HG02852 (cell line): ENCODE data around the gene UGT1A1.
"Not testable (repeated sequence)": the region's sequence is repeated elsewhere in the genome, so short reads cannot be mapped to it uniquely, and the experiment has no call there.

Experiments used
- ATAC-seq: cut with Tn5 transposase; IDR thresholded peaks from one replicate; pipeline ENCODE4 v1.9.1; 2021; ENCODE audit warnings: mild to moderate bottlenecking, moderate library complexity; ENCODE audit not compliant: unreplicated experiment

Gene UGT1A1

DNA sequence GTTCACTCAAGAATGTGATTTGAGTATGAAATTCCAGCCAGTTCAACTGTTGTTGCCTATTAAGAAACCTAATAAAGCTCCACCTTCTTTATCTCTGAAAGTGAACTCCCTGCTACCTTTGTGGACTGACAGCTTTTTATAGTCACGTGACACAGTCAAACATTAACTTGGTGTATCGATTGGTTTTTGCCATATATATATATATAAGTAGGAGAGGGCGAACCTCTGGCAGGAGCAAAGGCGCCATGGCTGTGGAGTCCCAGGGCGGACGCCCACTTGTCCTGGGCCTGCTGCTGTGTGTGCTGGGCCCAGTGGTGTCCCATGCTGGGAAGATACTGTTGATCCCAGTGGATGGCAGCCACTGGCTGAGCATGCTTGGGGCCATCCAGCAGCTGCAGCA is at the start of gene UGT1A1:
Gene UGT1A1 (plus strand): TSS at position 228 of the 400 bp plus-strand sequence. CDS start 18 bp downstream, at position 246.
- no peak for ATAC-seq

DNA sequence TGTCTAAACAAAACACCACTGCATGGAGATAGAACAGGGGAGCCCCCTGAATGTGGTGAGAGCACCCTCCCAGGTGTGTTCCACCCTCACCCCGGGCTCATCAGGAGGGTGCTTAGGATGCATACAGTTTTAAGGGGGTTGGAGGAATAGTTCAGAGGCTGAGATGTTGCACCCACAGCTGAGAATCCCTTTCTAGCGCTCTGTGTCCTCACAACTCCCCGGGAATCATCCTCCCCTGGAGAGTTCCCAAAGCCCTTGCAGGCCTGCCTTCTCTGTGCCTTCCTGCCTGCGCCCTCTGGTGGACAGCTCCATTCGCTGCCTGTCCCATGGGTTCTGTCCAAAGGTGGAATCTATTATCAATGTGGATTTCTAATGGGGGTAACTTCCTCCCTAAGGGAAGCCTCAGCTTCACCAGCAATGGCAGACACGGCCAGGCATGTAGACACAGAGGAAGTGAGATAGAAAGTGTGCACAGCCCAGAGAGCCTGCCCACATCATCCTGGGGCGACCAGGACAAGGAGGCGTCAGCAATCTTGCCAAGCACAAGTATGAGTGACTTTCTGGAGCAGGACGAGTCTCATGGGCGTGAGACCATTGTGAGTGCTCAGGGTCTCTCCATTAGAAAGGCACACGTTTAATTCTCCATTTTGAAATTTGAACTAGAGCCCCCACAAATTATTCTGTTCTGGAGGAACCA is 48.6 kb upstream of the UGT1A1 start:
- ATAC-seq = no peak

DNA sequence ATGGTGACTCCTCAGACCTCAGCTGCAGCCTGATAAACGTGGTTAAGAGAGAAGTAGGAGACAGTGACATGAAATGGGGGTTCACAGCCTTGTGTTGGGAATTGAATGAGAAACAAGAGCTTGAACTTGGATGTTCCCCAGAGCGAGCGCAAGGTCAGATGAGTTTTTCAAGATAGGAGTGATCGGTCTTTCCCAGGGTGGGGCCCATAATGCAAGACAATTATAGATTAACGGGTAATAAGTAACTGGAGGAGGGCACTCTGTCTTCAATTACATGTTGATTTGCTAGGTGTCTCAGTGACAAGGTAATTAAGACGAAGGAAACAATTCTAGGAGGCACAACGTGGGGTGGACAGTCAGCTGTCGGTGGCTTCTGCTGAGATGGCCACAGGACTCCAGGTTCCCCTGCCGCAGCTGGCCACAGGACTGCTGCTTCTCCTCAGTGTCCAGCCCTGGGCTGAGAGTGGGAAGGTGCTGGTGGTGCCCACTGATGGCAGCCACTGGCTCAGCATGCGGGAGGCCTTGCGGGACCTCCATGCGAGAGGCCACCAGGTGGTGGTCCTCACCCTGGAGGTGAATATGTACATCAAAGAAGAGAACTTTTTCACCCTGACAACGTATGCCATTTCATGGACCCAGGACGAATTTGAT is 47.3 kb upstream of the UGT1A1 start, which contains the start of gene UGT1A5:
Gene UGT1A5 (plus strand): TSS at position 297 of the 651 bp plus-strand sequence. CDS start 85 bp downstream, at position 382.
- ATAC-seq = no peak

DNA sequence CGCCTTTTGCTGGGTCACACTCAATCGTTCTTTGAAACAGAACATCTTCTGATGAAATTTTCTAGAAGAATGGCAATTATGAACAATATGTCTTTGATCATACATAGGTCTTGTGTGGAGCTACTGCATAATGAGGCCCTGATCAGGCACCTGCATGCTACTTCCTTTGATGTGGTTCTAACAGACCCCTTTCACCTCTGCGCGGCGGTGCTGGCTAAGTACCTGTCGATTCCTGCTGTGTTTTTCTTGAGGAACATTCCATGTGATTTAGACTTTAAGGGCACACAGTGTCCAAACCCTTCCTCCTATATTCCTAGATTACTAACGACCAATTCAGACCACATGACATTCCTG is 46.8 kb upstream of the UGT1A1 start:
- ATAC-seq = no peak

DNA sequence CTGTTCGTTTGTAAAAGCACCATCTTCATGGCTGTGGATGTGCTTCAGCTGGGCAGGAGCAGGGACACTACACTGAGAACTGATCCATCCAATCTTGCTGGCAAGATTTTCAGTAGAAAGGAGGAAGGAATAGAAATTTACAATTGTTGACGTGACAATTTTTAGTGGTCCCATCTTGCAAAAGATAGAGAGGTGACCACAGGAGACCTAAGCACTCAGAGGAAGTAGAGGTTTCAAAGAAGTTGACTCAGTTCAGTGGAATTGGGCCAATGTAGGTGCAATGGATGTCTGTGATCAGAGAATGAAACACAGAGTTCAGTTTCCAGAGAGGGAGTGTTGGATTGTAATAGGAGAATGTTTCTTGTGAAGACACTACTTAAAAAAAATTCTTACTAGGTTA is 45.9 kb upstream of the UGT1A1 start:
- ATAC-seq = no peak

DNA sequence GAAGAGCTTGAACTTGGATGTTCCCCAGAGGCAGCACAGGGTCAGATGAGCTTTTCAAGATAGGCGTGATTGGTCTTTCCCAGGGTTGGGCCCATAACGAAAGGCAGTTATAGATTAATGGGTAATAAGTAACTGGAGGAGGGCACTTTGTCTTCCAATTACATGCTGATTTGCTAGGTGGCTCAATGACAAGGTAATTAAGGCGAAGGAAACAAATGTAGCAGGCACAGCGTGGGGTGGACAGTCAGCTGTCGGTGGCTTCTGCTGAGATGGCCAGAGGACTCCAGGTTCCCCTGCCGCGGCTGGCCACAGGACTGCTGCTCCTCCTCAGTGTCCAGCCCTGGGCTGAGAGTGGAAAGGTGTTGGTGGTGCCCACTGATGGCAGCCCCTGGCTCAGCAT is 41.5 kb upstream of the UGT1A1 start, which contains the start of gene UGT1A4:
Gene UGT1A4 (plus strand): TSS at position 185 of the 400 bp plus-strand sequence. CDS start 85 bp downstream, at position 270.
- no peak for ATAC-seq

DNA sequence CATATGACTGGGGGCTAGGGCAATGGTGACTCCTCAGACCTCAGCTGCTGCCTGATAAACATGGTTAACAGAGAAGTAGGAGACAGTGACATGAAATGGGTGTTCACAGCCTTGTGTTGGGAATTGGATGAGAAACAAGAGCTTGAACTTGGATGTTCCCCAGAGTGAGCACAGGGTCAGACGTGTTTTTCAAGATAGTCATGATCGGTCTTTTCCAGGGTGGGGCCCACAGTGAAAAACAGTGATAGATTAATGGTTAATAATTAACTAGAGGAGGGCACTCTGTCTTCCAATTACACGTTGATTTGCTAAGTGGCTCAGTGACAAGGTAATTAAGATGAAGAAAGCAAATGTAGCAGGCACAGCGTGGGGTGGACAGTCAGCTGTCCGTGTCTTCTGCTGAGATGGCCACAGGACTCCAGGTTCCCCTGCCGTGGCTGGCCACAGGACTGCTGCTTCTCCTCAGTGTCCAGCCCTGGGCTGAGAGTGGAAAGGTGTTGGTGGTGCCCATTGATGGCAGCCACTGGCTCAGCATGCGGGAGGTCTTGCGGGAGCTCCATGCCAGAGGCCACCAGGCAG is 31.3 kb upstream of the UGT1A1 start, which contains the start of gene UGT1A3:
Gene UGT1A3 (plus strand): TSS at position 320 of the 579 bp plus-strand sequence. CDS start 85 bp downstream, at position 405.
- ATAC-seq = no peak

DNA sequence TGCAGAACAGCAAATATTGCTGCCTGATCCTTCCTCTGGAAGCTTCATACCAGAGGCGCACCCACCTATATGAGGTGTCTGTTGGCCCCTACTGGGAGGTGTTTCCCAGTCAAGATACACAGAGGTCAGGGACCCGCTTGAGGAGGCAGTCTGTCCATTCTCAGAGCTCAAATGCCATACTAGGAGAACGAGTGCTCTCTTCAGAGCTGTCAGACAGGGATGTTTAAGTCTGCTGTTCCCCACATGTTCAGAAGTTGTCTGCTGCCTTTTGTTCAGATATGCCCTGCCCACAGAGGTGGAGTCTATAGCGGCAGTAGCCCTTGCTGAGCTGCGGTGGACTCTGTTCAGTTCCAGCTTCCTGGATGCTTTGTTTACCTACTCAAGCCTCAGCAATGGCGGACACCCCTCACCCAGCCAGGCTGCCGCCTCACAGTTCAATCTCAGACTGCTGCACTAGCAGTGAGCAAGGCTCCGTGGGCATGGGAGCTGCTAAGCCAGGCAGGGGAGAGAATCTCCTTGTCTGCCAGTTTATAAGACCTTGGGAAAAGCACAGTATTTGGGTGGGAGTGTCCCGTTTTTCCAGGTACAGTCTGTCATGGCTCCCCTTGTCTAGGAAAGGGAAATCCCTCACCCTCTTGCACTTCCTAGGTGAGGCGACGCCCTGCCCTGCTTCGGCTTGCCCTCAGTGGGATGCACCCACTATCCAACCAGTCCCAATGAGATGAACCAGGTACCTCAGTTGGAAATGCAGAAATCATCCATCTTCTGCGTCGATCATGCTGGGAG is 23.0 kb upstream of the UGT1A1 start:
- not testable (repeated sequence) for ATAC-seq

DNA sequence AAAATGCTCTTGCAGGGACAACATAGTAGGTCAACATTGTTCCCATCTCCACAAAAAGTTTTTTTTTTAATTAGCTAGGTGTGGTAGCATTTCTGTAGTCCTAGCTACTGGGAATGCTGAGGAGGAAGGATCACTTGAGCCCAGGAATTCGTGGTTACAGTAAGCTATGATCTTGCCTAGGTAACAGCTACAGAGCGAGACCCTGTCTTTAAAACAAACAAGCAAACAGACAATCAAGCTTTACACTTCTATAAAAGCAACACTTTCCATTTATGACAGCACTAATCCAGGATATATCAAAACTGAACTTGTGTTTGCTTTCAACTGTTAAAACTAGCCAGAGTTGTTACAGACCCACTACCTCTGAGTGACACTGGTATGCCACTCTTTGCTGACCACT is 19.2 kb upstream of the UGT1A1 start:
- no peak for ATAC-seq

DNA sequence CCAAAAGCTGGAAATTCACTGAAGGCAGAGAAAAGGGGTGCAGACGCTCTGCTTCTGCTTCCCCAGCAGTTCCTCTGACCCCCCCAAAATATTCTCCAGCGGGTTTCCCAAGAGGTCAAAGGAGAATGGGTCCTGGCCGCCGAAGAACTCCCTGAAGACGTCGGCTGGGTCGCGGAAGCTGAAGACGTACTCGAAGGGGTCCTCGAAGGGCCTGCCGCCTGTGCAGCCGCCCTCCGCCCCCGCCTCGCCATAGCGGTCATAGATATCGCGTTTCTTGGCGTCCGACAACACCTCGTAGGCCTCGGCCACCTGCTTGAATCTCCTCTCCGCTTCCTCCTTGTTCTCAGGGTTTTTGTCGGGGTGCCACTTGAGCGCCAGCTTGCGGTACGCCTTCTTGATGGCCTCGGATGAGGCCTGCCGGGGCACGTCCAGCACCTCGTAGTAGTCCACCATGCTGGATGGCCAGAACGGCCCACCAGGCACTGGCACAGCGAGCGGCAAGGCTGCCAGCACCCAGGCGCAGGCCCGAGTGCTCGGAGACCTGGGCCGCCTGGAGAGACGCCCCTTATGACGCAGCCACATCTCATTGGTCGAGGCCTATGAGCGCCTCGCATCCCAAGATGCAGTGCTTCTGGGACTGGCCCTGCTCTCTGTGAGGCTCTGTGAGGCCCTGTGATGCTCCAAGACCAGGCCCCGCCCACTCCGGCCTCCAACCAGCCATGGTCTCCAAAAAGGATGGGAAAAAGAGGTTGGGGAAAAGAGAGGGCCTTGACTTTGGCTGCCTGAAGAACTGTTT is 16.4 kb upstream of the UGT1A1 start:
- ATAC-seq = no peak

DNA sequence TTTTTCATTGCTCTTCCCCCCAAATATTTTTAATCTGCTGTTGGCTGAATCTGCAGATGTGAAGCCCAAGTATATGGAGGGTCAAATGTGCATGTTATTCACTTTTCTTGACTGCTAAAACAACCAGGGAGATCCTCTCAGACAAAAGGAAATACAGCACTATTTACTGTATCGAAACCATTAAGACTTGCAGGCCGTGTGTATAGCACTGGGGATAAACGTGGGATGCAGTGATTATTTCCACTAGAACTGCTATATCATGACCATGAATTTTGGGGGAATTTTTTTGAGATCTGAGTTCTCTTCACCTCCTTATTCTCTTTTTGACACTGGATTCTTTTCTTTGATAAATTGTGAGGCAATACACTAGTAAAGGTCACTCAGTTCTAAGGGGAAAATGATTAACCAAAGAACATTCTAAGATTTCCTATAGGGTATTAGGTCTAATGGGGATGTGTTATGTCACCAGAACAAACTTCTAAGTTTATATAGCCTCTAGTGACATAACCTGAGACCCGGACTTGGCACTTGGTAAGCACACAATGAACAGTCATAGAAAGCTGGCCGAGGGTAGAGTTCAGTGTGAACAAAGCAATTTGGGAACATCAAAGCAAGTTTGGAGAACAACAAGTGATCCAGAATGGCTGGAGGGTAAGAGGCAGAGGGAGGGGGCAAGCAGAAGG is 14.9 kb upstream of the UGT1A1 start:
- ATAC-seq = no peak

DNA sequence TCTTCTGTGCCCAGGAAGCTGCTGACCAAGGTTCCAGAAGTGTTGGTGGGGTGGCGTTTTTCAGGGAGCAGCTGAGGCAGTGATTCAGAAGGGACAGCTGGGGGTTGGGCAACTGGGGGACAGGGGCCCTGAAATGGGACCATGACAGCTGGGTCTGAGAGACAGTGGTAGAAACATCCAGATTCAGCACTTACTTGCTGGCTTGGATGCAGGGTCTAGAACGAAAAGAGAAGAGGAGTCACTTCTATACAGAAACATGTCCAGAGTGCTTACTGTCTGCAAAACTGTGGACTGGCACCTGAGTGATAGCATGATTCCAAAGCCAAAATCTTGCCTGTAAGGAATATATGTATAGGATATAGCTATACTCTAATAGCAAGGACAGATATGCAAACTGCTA is 14.2 kb upstream of the UGT1A1 start:
- ATAC-seq = not testable (repeated sequence)

DNA sequence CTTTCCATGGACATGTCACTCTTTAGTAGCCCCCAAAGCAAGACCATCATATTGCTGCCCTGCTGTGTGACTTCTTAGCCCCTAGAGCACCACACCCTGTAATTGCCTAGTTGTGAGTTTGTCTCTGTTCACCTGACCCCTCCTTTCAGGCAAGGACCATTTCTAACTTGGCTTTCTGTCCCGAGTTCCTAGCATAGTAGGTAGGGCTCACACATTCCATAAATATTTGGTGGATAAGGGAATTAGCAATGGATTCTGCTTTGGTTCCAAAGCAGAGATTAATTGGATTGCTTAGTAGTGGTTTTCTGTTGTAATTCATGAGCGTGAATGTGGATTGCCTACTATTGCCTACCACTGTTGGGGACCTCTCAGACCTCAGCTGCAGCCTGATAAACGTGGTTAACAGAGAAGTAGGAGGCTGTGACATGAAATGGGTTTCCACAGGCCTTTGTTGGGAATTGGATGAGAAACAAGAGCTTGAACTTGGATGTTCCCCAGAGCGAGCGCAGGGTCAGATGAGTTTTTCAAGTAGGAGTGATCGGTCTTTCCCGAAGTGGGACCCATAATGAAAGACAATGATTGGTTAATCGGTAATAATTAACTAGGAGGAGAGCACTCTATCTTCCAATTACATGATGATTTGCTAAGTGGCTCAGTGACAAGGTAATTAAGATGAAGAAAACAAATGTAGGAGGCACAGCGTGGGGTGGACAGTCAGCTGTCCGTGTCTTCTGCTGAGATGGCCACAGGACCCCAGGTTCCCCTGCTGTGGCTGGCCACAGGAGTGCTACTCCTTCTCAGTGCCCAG is 13.4 kb upstream of the UGT1A1 start:
- no peak for ATAC-seq

DNA sequence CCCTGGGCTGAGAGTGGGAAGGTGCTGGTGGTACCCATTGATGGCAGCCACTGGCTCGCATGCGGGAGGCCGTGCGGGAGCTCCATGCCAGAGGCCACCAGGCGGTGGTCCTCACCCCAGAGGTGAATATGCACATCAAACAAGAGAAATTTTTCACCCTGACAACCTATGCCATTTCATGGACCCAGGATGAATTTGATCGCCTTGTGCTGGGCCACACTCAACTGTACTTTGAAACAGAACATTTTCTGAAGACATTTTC is 12.9 kb upstream of the UGT1A1 start:
- ATAC-seq = no peak

DNA sequence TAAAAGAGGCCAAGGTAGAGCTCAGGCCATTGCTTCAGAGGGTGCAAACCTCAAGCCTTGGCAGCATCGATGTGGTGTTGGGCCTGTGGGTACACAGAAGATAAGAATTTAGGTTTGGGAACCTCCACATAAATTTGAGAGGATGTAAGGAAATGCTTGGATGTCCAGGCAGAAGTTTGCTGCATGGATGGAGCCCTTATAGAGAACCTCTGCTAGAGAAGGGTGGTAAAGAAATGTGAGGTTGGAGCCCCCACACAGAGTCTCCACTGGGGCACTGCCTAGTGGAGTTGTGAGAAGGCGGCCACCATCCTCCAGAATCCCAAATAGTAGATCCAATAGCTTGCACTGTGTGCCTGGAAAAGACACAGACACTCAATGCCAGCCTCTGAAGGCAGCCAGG is 9.4 kb upstream of the UGT1A1 start:
- ATAC-seq = not testable (repeated sequence)

DNA sequence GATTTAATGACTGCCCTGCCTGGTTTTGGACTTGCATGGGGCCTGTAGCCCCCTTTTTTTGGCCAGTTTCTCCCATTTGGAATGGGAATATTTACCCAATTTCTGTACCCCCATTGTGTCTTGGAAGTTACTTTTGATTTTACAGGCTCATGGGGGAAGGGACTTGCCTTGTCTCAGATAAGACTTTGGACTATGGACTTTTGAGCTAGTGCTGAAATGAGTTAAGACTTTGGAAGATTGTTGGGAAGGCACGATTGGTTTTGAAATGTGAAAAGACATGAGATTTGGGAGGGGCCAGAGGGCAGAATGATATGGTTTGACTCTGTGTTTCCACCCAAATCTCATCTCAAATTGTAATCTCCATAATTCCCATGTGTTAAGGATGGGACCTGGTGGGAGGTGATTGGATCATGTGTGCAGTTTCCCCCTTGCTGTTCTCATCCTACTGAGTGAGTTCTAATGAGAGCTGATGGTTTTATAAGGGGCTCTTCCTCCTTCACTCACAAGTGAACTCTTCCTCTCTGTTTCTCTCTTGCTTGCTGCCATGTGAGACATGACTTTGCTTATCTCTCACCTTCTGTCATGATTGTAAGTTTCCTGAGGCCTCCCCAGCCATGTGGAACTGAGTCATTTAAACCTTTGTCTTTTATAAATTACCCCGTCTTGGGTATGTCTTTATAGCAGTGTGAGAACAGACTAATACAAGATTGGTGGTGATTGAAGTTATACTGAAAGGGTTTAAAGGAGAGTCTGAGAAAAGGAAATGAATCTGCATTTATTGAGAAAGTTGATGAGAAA is 8.7 kb upstream of the UGT1A1 start:
- not testable (repeated sequence) for ATAC-seq

DNA sequence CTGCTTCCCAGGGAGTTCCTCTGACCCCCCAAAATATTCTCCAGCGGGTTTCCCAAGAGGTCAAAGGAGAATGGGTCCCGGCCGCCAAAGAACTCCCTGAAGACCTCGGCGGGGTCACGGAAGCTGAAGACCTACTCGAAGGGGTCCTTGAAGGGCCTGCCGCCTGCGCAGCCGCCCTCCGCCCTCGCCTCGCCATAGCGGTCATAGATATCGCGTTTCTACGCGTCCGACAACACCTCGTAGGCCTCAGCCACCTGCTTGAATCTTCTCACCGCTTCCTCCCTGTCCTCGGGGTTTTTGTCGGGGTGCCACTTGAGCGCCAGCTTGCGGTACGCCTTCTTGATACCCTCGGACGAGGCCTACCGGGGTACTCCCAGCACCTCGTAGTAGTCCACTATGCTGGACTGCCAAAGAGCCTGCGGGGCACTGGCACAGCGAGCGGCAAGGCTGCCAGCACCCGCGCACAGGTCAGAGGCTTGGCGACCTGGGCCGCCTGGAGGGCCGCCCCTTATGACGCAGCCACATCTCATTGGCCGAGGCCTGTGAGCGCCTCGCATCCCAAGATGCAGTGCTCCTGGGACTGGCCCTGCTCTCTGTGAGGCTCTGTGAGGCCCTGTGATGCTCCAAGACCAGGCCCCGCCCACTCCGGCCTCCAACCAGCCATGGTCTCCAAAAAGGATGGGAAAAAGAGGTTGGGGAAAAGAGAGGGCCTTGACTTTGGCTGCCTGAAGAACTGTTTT is 5.0 kb upstream of the UGT1A1 start:
- ATAC-seq = no peak
